NCI-H2196 treated with DMSO at 0.1 percent for 48 hours (cell line): ENCODE measurements around the gene GLRX5.

Experiments used
- DNase-seq: peaks from one replicate; lab custom pipeline; 2025; ENCODE audit not compliant: unreplicated experiment; lab: John Stamatoyannopoulos, UW

GLRX5 gene

DNA sequence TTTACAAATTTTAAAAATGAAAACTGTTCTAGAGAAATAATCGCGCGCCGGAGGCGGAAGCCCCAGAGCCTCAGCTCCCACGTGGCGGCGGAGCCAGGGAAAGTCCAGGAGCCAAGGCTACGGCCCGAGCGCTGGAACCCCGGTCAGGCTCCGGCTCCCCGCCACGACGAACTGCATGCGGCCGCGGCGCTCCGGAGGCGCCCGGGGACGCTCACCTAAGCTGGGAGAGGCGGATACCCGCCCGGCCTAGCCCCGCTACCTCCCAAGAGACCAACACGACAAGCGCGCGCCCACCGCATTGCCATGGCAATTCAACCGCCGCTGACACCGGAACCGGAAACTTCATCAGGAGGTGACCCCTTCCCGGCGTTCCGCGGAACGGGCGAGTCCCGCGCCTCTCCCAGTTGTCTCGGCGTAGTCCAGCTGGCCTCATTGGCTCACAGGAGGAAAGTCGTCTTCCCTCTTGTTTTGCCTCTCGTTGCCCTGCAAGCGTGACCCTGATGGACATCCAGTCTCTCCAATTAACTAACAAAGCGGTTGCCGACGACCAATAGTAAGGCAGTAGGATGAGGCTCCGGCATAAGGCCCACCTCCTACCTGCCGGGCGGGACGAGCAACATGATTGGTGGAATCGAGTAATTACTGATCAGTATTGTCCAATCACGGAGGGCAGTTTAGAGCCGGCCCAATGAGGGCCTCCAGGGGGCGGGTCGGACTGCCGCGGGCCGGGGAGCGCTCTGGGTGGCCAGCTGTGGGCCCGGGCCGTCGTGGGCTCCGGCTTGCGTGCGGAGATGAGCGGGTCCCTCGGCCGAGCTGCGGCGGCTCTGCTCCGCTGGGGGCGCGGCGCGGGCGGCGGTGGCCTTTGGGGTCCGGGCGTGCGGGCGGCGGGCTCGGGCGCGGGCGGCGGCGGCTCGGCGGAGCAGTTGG lies at the start of gene GLRX5:
TSS of gene GLRX5 (plus strand) at position 752 of the 927 bp plus-strand sequence. CDS start at position 792, 40 bp downstream.
- peak; percentile 93 for DNase-seq

DNA sequence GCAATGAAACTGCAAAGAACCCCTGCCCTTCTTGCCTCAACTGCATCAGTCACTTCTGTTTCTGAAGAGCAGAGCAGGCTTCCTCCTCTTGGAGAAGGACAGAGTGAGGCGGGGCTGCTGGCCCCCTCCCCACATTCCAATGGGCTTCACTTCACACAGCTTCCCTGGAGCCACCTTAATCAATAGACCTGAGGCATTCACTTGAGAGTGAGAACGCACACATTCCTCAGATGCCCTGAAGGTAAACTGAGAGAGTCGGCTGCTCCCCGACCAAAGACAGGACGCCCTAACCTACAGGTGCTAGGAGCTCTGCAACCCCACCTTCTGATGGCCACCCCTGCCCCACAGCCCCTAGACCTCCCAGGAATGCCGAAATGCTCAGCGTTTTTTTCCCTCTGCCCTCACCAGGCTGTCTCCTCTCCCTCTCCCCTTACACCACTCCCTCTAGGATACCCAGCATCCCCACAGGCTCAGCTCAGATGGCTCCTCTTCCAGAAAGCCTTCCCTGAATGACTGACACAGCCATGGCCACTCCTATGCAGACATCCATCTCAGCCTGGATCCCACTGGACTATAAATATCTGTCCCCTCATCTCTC lies 49.5 kb upstream of the GLRX5 start:
- no peak for DNase-seq

DNA sequence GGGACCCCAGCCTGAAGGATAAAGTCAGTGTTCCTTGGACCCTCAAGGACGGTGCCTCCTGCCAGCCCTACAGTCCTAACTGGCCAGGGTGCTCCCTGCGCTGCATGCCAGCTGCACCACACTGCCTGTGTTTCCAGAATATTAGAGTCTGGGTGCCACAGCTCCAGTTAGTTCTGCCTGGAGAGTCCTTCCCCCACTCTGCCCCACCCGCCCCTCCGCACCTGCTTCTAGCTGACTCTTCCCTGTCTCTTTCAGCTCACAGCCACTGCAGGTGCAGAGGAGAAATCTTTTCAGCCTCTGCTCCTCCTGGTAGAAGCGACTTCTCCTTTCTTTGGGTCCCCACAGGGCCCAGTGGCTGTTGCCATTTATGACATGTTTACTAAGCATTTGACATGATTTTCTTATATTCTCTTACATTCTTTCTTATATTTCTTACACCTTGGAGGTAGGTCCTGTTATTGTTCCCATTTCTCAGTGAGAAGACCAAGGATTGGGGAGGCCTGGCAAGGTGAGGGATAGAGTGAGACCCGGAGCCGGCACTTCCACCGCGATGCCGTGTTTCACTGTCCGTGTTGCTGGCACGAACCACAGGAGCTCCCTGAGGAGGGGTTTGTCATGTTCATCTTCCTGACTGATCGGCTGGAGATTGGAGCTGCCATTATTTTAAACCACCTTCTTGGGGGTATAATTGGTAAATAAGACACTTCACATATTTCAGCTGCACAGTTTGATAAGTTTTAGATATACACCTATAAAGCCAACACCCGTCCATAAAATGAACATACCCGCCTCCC lies 47.8 kb upstream of the GLRX5 start:
- no peak for DNase-seq

GRCh38 chr14:95487669-95488084 lies 47.2 kb upstream of the GLRX5 start:
- DNase-seq: no peak

DNA sequence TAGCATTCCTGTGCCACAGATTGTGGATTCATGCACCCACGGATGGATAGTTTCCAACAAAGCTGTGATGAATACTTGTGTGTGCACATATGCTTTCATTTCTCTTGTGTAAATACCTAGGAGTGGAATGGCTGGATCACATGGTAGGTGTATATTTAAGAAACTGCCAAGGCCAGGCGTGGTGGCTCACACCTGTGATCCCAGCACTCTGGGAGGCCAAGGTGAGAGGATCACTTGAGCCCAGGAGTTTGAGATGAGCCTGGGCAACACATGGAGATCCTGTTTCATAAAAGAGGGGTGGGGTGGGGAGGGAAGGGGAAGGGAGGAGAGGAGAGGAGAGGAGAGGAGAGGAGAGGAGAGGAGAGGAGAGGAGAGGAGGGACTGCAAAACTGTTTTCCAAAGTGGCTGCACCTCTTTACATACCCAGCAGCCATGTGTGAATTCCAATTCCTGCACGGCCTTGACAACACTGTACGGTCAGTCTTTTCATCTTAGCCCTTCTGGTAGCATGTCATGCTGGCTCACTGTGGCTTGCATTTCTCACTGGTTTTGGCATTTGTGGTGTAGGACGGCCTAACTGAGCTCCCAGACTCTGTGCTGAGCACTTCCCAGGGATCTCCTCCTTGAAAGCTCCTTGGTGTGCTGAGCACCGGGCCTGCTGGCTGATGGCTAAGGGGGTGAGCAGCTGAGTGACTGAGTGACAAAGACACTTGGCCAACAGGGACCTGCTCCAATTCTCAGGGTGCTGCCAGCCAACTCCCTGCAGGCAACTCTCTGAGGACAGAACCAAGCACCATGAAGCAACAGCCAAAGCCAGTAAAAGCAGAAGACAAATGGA lies 46.3 kb upstream of the GLRX5 start:
- no peak for DNase-seq

- no peak for DNase-seq
Measured at GRCh38 chr14:95489214-95490137, 45.4 kb upstream of the GLRX5 start.

DNA sequence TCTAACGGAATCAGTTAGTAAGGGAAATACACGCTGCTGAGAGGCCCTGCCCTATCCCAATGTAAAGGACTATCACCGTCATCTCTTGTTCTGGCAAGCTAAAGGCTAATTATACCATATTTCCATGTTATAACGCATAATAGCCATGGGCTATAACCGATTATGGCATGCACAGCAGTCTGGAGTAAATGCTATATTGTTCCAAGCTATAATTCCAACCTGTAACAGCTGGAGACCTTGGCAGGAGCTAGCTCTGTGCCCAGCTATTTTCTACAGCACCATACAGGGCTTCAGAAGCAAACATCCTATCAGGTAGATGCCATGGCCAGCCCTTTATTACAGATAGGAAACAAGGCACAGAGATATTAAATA lies 44.7 kb upstream of the GLRX5 start:
- no peak for DNase-seq

DNA sequence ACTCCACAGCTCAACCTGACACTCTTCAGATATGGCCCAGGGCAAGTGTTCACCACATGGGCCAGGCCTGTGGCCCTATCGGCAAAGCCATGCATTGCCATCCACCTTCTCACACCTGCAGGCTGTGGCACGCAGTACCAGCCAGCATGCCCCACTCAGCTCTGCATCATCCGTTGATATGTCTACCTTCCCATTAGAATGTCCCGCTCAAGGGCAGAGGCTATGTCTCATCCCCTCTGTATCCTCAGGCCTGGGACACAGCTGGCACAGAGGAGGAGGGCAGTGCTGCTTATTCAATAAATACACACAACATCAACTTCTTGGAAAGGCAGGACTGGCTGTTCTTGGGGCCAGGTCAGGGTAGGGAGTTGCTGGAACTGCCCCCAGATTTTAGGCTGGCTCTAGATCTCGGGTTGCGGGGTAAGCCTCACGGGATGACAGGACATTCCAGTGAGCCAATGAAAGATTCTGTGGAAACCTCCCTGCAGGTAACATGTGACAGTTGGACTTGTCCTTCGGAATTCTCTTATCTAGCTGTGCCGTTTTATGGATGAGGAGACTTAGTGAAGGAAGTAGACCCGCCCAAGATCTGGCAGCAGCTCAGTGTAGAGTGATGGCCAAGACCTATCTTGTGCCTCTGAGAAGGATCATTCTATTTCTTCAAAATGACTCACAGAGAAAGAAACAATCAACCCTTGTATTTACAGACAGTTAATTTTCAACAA lies 44.0 kb upstream of the GLRX5 start:
- DNase-seq: no peak

- DNase-seq: no peak
Measured at GRCh38 chr14:95491936-95492608, 42.8 kb upstream of the GLRX5 start.

DNA sequence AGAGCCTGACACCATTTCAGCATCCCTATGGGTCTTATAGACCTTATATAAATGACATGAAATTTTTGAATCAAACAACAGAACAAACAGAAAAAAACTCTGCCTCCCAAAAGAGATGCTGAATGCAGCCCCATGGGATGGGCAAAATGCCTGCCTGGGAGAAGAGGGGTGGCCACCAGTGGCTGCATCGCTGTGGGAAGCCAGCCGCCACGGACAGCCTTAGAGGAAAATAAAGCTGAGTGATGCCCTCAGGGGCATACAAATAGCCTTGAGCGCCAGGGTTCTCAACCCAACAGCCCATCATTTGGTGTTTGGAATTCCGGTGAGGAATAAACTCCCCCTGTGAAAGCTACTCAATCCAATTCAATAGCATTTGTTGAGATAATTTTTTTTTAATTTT lies 41.3 kb upstream of the GLRX5 start:
- DNase-seq: no peak

DNA sequence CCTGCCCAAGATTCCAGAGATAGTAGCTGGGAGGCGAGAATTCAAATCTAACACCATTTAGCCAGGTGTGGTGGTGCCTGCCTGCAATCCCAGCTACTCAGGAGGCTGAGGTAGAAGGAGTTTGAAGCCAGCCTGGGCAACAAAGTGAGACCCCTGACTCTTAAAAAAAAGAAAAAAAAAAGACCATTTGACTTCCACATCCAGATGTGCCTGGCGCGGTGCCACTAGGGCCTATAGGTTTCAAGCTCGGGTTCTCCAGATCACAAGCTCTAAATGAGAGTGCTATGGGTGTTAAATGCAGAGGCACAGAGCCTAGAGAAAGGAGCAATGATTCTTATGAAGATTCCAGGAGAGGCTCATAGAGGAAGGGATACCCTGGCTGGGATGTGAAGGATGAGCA lies 40.9 kb upstream of the GLRX5 start:
- DNase-seq: no peak

DNA sequence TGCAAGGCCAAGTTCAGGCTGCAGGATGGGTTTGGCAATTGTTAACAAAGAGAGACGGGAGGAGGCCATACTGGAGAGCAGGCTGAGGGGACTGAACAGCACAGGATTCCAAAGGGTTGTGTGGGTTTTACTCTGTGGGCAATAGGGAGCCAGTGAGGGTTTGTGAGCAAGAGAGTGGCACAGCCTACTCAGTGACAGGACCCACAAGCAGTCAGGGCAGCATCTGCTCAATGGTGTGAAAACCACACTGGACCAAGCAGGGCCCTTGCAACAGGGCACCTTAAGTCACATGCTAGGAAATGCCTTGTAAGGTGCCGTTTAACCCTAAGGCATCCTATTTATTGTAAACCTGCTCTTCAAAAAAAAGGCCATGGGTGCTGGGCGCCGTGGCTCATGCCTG lies 40.4 kb upstream of the GLRX5 start:
- no peak for DNase-seq

GRCh38 chr14:95495076-95495475 lies 39.8 kb upstream of the GLRX5 start:
- no peak for DNase-seq

GRCh38 chr14:95495538-95496025 lies 39.3 kb upstream of the GLRX5 start:
- no peak for DNase-seq

DNA sequence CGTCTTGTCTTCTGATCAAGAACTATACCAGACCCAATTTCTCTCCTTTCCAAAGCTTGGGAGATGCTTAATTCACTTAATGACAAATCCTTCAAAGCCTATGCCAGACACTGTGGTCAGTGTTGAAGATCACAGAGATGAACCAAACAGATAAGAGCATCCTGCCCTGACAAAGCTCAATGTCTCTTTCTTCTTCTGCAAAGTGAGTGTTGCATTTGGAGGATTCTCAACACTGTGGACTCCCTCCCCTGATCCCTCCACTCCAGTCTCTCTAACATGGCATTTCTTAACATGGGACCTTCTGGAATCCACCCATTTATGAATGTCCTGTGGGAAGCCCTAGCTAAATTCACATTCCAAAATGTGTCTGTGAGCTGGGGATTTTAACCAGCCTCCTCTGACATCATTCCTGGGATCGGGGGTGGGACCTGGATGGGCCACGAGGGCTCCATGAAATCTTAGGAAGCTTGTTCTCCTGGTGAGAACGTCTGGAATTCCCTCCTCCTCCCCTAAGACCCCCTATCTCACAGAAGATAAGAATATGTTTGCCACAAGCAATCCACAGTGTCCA lies 38.7 kb upstream of the GLRX5 start:
- no peak for DNase-seq

DNA sequence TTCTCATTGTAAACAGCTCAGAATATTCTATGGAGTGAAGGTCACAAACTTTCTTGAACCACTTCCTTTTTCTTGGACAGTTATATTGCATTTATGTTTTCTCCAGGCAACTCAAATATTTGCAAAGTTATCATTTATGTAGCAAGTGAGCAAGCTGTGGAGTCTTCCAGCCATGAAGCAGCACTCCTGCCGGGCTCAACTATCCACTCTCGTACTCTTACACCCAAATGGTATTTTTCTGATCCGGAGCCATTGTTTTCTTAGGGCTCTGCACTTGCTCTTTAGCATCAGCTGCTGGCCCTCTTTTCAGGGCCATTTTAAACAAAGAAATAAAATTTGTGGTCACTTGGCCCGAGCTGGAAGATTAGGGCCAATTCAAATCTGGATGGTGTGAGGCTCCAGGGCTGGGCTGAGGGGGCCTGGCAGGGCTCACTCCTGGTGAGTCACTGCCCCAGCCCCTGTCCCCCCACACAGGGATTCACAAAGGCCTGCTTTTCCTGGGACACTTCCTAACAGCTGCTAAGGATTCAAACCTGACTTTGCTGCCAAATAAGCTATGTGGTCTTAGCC lies 38.1 kb upstream of the GLRX5 start:
- no peak for DNase-seq

DNA sequence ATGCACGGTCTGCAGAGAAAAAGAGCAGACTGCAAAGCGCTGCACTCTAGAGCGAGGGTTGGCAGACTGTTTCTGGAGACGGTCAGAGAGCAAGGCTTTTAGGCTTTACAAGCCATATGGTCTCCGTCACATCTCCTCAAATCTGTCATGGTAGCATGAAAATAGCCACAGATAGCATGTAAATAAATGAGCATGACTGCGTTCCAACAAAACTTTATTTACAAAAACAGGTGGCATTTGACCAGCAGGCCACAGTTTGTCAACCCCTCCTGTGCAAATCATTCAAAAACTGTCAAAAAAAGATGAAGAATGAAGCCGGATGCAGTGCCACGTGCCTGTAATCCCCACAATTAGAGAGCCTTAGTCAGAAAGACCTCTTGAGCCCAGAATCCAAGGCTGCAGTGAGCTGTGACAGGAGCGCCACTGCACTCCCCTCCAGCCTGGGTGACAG lies 37.3 kb upstream of the GLRX5 start:
- no peak for DNase-seq
